Activated CD4-positive, alpha-beta T cell treated with anti-CD3 and anti-CD28 coated beads for 36 hours (primary cell): ENCODE measurements around the gene NT5DC3. TPM values are rescaled to one million over a fixed set of nuclear protein-coding genes. Genes with fewer than 3 reads are reported as not detected.

Experiments used
- ATAC-seq: fragments of 200-7000 bp; cut with Tn5 transposase; one replicate; pipeline ENCODE4 v1.10.0; 2021; ENCODE audit warnings: mild to moderate bottlenecking, moderate library complexity
- CTCF ChIA-PET: fragments of 350-600 bp; sonication (Branson Sonifier 250); formaldehyde crosslinking; loops from one replicate; lab custom pipeline; 2021; ENCODE audit warnings: antibody characterized with exemption; lab: Charles Lee
- POLR2A ChIA-PET: fragments of 350-600 bp; sonication (Branson Sonifier 250); formaldehyde crosslinking; loops from one replicate; lab custom pipeline; 2021; ENCODE audit warnings: antibody characterized with exemption, inconsistent platforms; lab: Charles Lee
- DNase-seq: peaks from one replicate; pipeline ENCODE4 v3.0.0-alpha.2; 2020
- H3K27ac Mint-ChIP-seq: one replicate; pipeline ENCODE4 v1.8.0; 2021; ENCODE audit warnings: mixed read lengths
- H3K27me3 Mint-ChIP-seq: one replicate; pipeline ENCODE4 v1.8.0; 2021; ENCODE audit warnings: mixed read lengths
- H3K36me3 Mint-ChIP-seq: one replicate; pipeline ENCODE4 v1.8.0; 2021; ENCODE audit warnings: low read depth, mixed read lengths
- H3K4me1 Mint-ChIP-seq: one replicate; pipeline ENCODE4 v1.8.0; 2021; ENCODE audit warnings: mixed read lengths
- H3K4me3 Mint-ChIP-seq: one replicate; pipeline ENCODE4 v1.8.0; 2021; ENCODE audit warnings: mild to moderate bottlenecking, moderate library complexity, mixed read lengths
- H3K9me3 Mint-ChIP-seq: one replicate; pipeline ENCODE4 v1.8.0; 2021; ENCODE audit warnings: low read depth, mixed read lengths
- intact Hi-C, 2 experiments: fragments of 100-400 bp; cut with DNase I in 1 of 2; cut with micrococcal nuclease in 1 of 2; formaldehyde crosslinking; loops; one replicate each; pipeline versions ENCODE4 v1.14.2 to v1.15.1; 2022 to 2024; cut with DNase I, micrococcal nuclease
- total RNA-seq, 2 experiments: library from RNA; stranded (reverse); gene quantifications; one replicate each; pipeline ENCODE4 v1.2.3, GENCODE V29; 2021

Gene NT5DC3
- total RNA-seq, 2 experiments from 2014 or later = 7.3 to 8.9 TPM

DNA sequence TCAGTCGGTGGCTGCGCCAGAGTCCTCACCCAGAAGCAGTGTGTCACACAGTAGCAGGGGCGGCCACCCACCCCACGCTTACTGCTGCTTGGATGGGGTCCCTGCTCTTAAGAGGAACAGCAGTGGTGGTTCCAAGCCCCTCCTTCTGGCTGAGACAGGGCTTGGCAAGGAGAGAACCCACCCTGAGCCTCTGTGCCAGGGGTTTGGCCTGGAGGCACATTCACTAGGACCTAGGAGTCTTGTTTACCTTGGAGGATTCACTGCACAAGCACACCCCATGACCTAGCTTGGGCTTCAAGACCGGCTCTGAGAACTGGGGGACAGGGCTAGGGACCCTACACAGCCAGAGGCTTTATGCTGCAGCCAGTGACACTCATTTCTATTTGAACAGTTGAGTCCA is 78.6 kb downstream of the NT5DC3 start:
- H3K4me3 Mint-ChIP-seq = no peak overlapping the region
- H3K27me3 Mint-ChIP-seq = no peaks in the 10 kb centered on the region
- peaks cover 15% of the 10 kb centered on the region for H3K36me3 Mint-ChIP-seq
- intact Hi-C loops = no loop called here
- ChIA-PET CTCF (no interaction called here), POLR2A (no interaction called here)
- ATAC-seq (no peak), DNase-seq (no peak)
- H3K27ac Mint-ChIP-seq = no peak overlapping the region
- no peaks in the 10 kb centered on the region for H3K4me1 Mint-ChIP-seq
- H3K9me3 Mint-ChIP-seq = no peaks in the 10 kb centered on the region

GRCh38 chr12:103758310-103759089 is 82.5 kb downstream of the NT5DC3 start:
- no peaks in the 10 kb centered on the region for H3K27me3 Mint-ChIP-seq
- DNase-seq (no peak), ATAC-seq (no peak)
- H3K36me3 Mint-ChIP-seq = peaks cover 3% of the 10 kb centered on the region
- no peak overlapping the region for H3K27ac Mint-ChIP-seq
- no peaks in the 10 kb centered on the region for H3K9me3 Mint-ChIP-seq
- no peak overlapping the region for H3K4me3 Mint-ChIP-seq
- intact Hi-C loops = no loop called here
- ChIA-PET POLR2A (no interaction called here), CTCF (interaction anchor here (0.6 kb wide), 2 partner anchors 59 to 407 kb away, joined by 3 read pairs; no protein-coding TSS in a partner anchor)
- no peaks in the 10 kb centered on the region for H3K4me1 Mint-ChIP-seq

DNA sequence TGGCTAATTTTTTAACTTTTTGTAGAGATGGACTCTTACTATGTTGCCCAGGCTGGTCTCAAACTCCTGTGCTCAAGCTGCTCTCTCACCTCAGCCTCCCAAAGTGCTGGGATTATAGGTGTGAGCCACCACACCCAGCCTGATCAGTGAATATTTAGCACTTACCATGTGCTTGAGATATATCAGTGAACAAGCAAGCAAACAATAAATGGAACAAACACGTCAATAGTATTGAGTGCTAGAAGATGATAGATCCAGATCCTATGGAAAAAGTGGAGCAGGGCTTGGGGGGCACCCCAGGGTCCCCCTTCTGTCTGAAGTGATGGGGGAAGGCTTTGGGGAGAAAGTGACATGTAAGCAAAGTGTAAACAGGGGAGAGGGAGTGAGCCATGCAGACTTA is 83.8 kb downstream of the NT5DC3 start:
- no peaks in the 10 kb centered on the region for H3K27me3 Mint-ChIP-seq
- no peak overlapping the region for H3K27ac Mint-ChIP-seq
- ChIA-PET POLR2A (no interaction called here), CTCF (no interaction called here)
- no peak for ATAC-seq
- no peak overlapping the region for H3K4me3 Mint-ChIP-seq
- no peaks in the 10 kb centered on the region for H3K4me1 Mint-ChIP-seq
- intact Hi-C loops = no loop called here
- H3K36me3 Mint-ChIP-seq = no peaks in the 10 kb centered on the region
- no peak for DNase-seq
- H3K9me3 Mint-ChIP-seq = no peaks in the 10 kb centered on the region

GRCh38 chr12:103756443-103756842 is 84.6 kb downstream of the NT5DC3 start:
- intact Hi-C loops = no loop called here
- CTCF ChIA-PET = no interaction called here
- H3K27ac Mint-ChIP-seq = no peak overlapping the region
- no peaks in the 10 kb centered on the region for H3K36me3 Mint-ChIP-seq
- H3K4me1 Mint-ChIP-seq = no peaks in the 10 kb centered on the region
- DNase-seq (no peak), ATAC-seq (no peak)
- H3K4me3 Mint-ChIP-seq = no peak overlapping the region
- no peaks in the 10 kb centered on the region for H3K9me3 Mint-ChIP-seq
- H3K27me3 Mint-ChIP-seq = no peaks in the 10 kb centered on the region
- POLR2A ChIA-PET = no interaction called here

DNA sequence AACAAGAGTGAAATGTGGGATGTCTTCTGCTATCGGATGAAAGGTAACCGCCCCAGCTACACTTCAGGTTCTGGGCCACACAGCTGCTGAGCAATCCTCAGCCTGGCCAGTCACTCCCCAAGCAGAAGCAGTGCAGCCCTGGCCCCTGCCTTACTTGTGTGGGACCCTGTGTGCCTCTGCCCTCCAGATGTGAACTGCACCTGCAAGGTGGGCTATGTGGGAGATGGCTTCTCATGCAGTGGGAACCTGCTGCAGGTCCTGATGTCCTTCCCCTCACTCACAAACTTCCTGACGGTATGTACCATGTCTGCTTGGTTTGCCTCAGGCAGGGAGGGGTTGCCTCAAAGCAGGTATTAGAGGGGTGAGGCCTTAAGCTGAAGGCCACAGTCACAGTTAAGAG is 85.6 kb downstream of the NT5DC3 start:
- H3K36me3 Mint-ChIP-seq = no peaks in the 10 kb centered on the region
- H3K27me3 Mint-ChIP-seq = no peaks in the 10 kb centered on the region
- CTCF ChIA-PET = no interaction called here
- H3K4me3 Mint-ChIP-seq = no peak overlapping the region
- no peak overlapping the region for H3K27ac Mint-ChIP-seq
- intact Hi-C loops = no loop called here
- H3K9me3 Mint-ChIP-seq = no peaks in the 10 kb centered on the region
- no peak for ATAC-seq
- H3K4me1 Mint-ChIP-seq = no peaks in the 10 kb centered on the region
- DNase-seq = no peak
- POLR2A ChIA-PET = no interaction called here

DNA sequence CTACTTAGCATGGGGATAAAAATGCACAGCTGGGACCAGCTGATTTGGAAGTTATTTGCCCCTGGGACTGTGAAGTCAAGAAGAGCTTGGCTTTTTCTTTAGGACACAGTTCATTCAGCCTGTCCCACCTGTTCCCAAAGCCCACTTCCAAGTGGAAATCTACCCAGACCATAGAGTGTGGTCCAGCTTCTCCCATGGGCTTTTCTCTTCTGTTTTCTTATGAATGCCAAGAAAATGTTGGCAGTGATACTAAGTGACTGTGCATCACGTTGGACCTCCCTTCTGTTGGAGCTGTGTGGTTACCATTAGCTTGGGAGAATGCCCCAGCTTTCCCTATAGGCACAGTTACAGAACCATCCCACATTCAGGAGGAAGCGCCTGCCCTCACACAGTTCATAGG is 89.4 kb downstream of the NT5DC3 start:
- ChIA-PET CTCF (interaction anchor here (0.5 to 1.2 kb wide), 3 partner anchors 8 to 17 kb away, joined by 3 to 4 read pairs (median 3); no protein-coding TSS in a partner anchor), POLR2A (interaction anchor here (0.6 kb wide), 1 partner anchor 38 kb away, joined by 3 read pairs; no protein-coding TSS in a partner anchor)
- ATAC-seq = no peak
- H3K4me1 Mint-ChIP-seq = no peaks in the 10 kb centered on the region
- H3K9me3 Mint-ChIP-seq = no peaks in the 10 kb centered on the region
- no peak overlapping the region for H3K4me3 Mint-ChIP-seq
- intact Hi-C loops = no loop called here
- no peak for DNase-seq
- H3K27me3 Mint-ChIP-seq = peaks cover 3% of the 10 kb centered on the region
- no peaks in the 10 kb centered on the region for H3K36me3 Mint-ChIP-seq
- H3K27ac Mint-ChIP-seq = no peak overlapping the region

GRCh38 chr12:103751171-103751570 is 89.9 kb downstream of the NT5DC3 start:
- ChIA-PET CTCF (interaction anchor here (0.8 to 1.2 kb wide), 2 partner anchors 8 to 17 kb away, joined by 3 to 4 read pairs; no protein-coding TSS in a partner anchor), POLR2A (interaction anchor here (0.6 kb wide), 1 partner anchor 38 kb away, joined by 3 read pairs; no protein-coding TSS in a partner anchor)
- DNase-seq (no peak), ATAC-seq (no peak)
- H3K9me3 Mint-ChIP-seq = no peaks in the 10 kb centered on the region
- peaks cover 3% of the 10 kb centered on the region for H3K27me3 Mint-ChIP-seq
- no peaks in the 10 kb centered on the region for H3K36me3 Mint-ChIP-seq
- H3K27ac Mint-ChIP-seq = no peak overlapping the region
- intact Hi-C loops = no loop called here
- no peak overlapping the region for H3K4me3 Mint-ChIP-seq
- H3K4me1 Mint-ChIP-seq = no peaks in the 10 kb centered on the region

DNA sequence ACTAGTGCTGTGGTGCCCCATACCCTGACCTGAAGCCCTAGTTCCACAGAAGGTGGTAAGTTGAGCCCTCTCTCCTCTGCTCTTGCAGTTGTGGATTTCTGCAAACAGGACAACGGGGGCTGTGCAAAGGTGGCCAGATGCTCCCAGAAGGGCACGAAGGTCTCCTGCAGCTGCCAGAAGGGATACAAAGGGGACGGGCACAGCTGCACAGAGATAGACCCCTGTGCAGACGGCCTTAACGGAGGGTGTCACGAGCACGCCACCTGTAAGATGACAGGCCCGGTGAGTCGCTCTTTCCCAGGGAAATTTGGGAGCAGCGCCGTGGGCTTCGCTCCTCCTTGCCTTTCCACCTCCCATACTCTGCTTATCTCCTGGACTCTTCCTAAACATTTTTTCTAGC is 92.2 kb downstream of the NT5DC3 start:
- DNase-seq (no peak), ATAC-seq (no peak)
- Mint-ChIP-seq H3K4me1 (no peaks in the 10 kb centered on the region), H3K36me3 (no peaks in the 10 kb centered on the region), H3K4me3 (no peak overlapping the region), H3K27me3 (peaks cover 3% of the 10 kb centered on the region), H3K27ac (no peak overlapping the region), H3K9me3 (no peaks in the 10 kb centered on the region)
- ChIA-PET CTCF (interaction anchor here (0.7 kb wide), 1 partner anchor 126 kb away, joined by 3 read pairs; no protein-coding TSS in a partner anchor), POLR2A (no interaction called here)
- intact Hi-C loops = no loop called here

GRCh38 chr12:103748002-103748401 is 93.0 kb downstream of the NT5DC3 start:
- Mint-ChIP-seq H3K36me3 (no peaks in the 10 kb centered on the region), H3K4me3 (no peak overlapping the region), H3K4me1 (no peaks in the 10 kb centered on the region), H3K9me3 (no peaks in the 10 kb centered on the region), H3K27me3 (peaks cover 3% of the 10 kb centered on the region), H3K27ac (no peak overlapping the region)
- intact Hi-C loops = no loop called here
- POLR2A ChIA-PET = no interaction called here
- CTCF ChIA-PET = interaction anchor here (0.6 kb wide), 2 partner anchors 9 to 23 kb away, joined by 3 to 4 read pairs; no protein-coding TSS in a partner anchor
- ATAC-seq (no peak), DNase-seq (no peak)

DNA sequence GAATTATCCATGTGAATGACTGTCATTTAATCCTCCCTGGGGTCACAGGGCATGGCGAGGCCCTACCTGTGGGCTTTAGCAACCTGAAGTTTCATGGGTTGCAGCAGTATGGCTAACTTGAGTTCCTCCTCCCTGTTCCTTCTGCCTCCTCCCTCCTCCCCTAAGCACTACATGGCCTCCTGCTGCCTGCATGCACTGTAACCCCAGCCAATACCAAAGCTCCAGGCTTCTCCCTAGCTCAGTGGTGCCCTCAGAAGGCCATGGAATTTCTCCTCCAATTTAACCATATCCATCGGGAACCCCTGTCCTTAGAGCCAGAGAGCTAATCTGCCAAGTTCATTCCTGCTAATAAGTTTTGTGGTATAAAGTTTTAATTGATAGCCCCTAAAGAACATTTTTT is 95.1 kb downstream of the NT5DC3 start:
- Mint-ChIP-seq H3K36me3 (no peaks in the 10 kb centered on the region), H3K9me3 (no peaks in the 10 kb centered on the region), H3K27ac (no peak overlapping the region), H3K4me3 (no peak overlapping the region), H3K27me3 (peaks cover 7% of the 10 kb centered on the region), H3K4me1 (no peaks in the 10 kb centered on the region)
- DNase-seq (no peak), ATAC-seq (no peak)
- POLR2A ChIA-PET = interaction anchor here (0.6 kb wide), 1 partner anchor 309 kb away, joined by 3 read pairs; no protein-coding TSS in a partner anchor
- CTCF ChIA-PET = no interaction called here
- intact Hi-C loops = no loop called here

DNA sequence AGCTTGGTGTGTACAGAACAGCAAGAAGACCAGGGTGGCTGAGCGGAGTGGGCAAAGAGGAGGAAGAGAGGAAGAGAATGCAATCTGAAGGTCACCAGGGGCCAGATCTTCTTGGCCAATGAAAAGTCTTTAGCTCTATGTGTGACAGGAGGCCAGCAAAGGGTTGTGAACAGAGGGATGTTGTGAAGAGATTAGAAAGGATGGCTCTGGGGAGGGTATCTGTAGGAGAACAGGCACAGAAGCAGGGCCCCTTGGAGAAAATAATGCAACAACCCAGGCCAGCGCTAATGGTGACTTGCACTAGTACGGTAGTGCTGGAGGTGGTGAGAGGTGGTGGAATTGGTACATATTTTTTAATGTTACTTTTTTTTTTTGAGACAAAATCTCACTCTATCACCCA is 97.2 kb downstream of the NT5DC3 start:
- H3K36me3 Mint-ChIP-seq = no peaks in the 10 kb centered on the region
- H3K4me1 Mint-ChIP-seq = no peaks in the 10 kb centered on the region
- intact Hi-C loops = no loop called here
- no peak for ATAC-seq
- no peak for DNase-seq
- ChIA-PET POLR2A (no interaction called here), CTCF (no interaction called here)
- H3K27me3 Mint-ChIP-seq = peaks cover 9% of the 10 kb centered on the region
- H3K27ac Mint-ChIP-seq = no peak overlapping the region
- H3K4me3 Mint-ChIP-seq = no peak overlapping the region
- H3K9me3 Mint-ChIP-seq = no peaks in the 10 kb centered on the region

- H3K27me3 Mint-ChIP-seq = peaks cover 9% of the 10 kb centered on the region
- H3K36me3 Mint-ChIP-seq = no peaks in the 10 kb centered on the region
- H3K27ac Mint-ChIP-seq = no peak overlapping the region
- ATAC-seq (no peak), DNase-seq (no peak)
- no peaks in the 10 kb centered on the region for H3K9me3 Mint-ChIP-seq
- intact Hi-C loops = no loop called here
- no peaks in the 10 kb centered on the region for H3K4me1 Mint-ChIP-seq
- no peak overlapping the region for H3K4me3 Mint-ChIP-seq
- CTCF ChIA-PET = interaction anchor here (1.1 kb wide), 1 partner anchor 28 kb away, joined by 3 read pairs; no protein-coding TSS in a partner anchor
- POLR2A ChIA-PET = no interaction called here
Observed at GRCh38 chr12:103742349-103742932, 98.6 kb downstream of the NT5DC3 start.
